ENCODE measurements around the gene IRF1.

DNA sequence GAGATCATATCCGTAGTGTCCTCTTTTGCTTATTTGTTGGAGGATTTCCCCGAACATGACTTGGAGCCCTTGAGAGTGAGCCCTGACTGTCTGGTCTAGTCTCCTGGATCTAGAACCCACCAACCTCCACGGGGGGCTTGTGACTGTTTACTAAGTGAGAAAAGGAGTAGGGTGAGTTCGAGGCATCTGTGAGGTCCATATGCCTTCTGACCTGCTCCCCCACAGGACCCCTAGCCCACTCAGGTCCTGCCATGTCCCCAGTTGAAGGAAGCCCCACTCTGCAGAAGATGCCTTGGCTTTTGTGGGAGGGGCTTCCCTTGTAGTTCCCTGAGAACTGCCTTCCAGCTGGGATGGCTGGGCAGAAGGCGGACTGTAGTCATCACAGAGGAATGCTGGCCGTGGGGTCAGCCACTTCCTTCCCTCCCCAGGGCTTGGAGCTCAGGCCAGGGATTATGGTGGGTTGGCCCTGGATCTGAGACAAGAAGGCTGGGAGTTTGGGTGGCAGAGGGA lies 7.0 kb upstream of the IRF1 start:
- TF ChIP-seq GATA2 (IDR thresholded peaks at IDR 0.05; ENCODE audit: low read depth, low read length) (no peak), GATA3 (IDR thresholded peaks at IDR 0.05; ENCODE audit: low read depth, low read length) (no peak)

Measured in SH-SY5Y (cell line).